Measurements from ENCODE around the gene GORAB. TPM values are rescaled to one million over a fixed set of nuclear protein-coding genes. Genes with fewer than 3 reads are reported as not detected.

GORAB gene
- total and polyA plus RNA-seq, 9 of the 15 experiments (the other 6 are each of a cell fraction or from before 2014, with no cell fraction given): 4.4 to 12.9 (median 8.9) TPM

- TF ChIP-seq SAP30 (IDR thresholded peaks at IDR 0.05; ENCODE audit: borderline replicate concordance, insufficient read depth, low read depth, low read length, poor library complexity, severe bottlenecking): peak; percentile 66
- no peak for TF ChIP-seq RAD21 (CRISPR knock-in tag; conservative IDR thresholded peaks at IDR 0.05 in 1 of 2, IDR thresholded peaks at IDR 0.05 in 1 of 2)
- no peak; the same call in 1 of the 2 replicates for TF ChIP-seq CHAMP1 (IDR thresholded peaks at IDR 0.05)
- TF ChIP-seq SNIP1 (IDR thresholded peaks at IDR 0.05; ENCODE audit: low read depth): no peak
- TF ChIP-seq ATF1 (CRISPR knock-in tag; IDR thresholded peaks at IDR 0.05): no peak
- peak; percentile 89 for TF ChIP-seq ATF1 (tag; IDR thresholded peaks at IDR 0.05)
- TF ChIP-seq CHD2 (IDR thresholded peaks at IDR 0.05; ENCODE audit: low read depth, low read length): no peak
- TF ChIP-seq EZH2 (IDR thresholded peaks at IDR 0.05; ENCODE audit: borderline replicate concordance, low read depth, low read length): no peak
- 0 out of 2 replicates have a peak, but pooled peaks have one; percentile 16 for TF ChIP-seq ZNF253 (CRISPR knock-in tag; conservative IDR thresholded peaks at IDR 0.05)
- TF ChIP-seq MGA (IDR thresholded peaks at IDR 0.05): peak; percentile 38; the same call in 1 of the 2 replicates
Measured at GRCh38 chr1:170531758-170532657, at the start of gene GORAB (continued).

Data from K562 (cell line).